GM19438 (cell line): ENCODE measurements around the gene MMP15.

Experiments used
- ATAC-seq: cut with Tn5 transposase; IDR thresholded peaks from one replicate; pipeline ENCODE4 v1.9.1; 2021; ENCODE audit warnings: low read depth; ENCODE audit not compliant: unreplicated experiment

MMP15 gene

DNA sequence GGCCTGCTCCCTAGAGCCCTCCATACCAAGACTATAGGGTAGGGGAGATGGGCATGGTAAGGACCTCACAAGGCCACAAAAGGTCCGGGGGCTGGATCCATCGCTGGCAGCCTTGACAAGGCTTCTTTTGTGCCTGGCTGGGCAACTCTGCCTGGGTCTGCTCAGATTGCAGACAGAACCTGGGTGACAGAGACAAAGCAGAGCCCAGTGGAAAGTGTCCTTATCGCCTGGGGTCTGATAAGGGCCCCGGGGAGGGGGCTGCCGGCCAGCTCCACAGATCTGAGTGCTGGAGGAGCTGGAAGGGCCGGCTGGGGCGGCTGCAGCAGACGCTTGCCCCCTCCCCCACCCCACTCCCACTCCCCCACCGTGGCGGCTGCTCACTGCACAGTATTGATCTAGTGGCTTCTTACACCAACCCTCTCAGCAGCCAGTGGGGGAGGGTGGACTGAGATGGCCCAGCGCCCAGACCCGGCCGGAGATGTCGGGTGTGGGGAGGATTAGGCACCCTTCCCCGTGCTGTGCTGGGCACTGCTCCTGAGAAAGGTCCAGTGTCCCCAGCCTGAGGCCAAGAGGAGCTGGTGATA is 7.2 kb downstream of the MMP15 start:
- no peak for ATAC-seq

DNA sequence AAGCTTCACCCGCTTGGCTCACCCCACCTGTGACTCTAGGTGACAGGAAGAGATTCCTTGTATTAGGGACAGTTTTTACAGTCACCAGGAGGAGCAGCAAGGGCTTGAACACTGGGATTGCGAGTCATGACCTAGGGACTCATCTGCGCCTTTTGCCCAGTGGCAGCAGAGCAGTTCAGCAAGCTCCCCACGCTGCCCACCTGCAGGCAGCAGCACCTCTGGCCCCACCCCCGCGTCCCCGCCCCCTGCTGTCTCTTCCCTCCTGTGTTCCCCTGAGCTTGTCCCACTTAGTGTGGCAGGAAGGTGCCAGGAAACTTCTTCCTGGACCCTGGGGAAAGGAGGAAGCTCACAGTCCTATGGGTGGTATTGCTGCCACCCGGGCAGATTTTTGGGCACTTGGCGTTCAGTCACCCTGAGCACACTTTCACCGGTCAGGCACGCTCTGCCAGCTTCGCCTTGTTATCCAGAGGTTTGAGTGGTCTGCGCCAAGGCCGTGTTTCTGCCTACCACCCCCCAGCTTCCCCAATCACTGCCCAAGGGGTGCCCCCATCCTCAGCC is 8.7 kb downstream of the MMP15 start:
- no peak for ATAC-seq

DNA sequence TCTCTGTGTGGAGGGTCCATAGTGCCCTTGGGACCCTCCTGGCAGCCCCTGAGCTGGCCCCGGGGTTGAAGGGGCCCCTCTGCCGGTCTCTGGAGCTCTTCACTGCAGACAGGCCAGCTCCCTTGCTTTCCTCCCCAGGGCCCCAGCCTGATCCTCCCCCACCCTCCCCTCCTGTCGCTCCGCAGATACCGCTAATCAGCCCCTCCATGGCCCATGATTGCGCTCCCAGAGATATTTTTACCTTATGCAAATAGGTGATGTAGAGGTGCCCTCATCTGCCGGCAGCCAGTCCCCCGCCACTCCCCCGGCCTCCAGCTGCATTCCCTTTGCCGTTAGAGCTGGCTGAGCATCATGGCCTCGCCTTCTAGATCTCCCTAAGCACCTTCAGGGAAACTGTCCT is 9.2 kb downstream of the MMP15 start:
- no peak for ATAC-seq

DNA sequence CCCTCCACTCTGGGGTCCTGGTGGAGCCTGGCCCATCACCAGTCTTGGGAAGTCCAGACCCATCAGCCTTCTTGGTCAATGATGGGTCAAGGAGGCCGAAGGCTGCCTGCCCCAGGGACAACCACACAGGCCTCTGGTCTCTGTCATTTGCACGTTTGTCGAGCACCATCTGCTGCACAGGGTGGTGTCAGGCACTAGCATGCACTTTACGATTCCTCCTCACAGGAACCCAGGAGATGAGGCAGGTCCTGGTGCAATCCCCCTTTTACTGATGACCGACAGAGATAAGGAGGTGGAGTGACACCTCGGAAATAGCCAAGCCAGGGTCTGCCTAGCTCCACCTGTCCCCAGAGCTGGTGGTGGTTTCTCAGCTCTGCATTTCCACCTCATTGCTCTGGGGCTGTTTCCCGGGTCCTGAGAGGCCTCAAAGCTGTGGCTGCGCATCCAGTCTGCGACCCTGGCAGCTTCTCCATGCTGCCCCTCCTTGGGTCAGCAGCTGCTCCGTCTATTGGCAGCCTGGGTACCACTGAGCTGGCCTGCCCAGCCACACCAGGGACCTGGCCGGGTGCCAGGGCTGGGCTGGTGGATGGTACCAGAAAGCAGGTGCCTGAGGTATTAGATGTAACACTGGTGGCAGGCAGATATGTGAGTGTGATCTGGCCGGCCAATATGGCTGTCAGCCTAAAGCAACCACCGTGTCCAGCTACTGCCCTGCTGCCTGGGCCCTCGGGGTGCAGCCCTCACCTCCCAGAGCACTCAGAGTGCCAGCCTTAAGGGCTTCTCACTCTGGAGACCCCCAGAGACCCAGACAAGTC is 10.0 kb downstream of the MMP15 start:
- no peak for ATAC-seq

DNA sequence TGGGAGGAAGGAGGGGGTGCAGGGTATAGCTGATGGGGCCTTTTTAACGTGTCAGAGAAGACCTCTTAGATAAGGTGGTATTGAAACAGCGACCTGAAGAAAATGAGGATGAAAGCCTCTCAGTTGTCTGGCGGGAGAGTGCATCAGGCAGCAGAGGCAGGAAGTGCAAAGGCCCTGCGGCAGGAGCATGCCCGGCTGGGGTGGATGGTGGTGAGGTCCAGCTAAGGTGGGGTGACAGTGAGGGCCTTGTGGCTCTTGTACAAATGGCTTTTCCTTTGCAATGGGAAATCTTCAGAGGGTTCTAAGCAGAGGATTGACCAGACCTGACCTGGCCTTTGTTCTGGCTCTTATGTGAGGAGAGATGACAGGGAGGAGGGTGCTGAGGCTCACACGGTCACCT is 11.4 kb downstream of the MMP15 start:
- ATAC-seq = no peak

DNA sequence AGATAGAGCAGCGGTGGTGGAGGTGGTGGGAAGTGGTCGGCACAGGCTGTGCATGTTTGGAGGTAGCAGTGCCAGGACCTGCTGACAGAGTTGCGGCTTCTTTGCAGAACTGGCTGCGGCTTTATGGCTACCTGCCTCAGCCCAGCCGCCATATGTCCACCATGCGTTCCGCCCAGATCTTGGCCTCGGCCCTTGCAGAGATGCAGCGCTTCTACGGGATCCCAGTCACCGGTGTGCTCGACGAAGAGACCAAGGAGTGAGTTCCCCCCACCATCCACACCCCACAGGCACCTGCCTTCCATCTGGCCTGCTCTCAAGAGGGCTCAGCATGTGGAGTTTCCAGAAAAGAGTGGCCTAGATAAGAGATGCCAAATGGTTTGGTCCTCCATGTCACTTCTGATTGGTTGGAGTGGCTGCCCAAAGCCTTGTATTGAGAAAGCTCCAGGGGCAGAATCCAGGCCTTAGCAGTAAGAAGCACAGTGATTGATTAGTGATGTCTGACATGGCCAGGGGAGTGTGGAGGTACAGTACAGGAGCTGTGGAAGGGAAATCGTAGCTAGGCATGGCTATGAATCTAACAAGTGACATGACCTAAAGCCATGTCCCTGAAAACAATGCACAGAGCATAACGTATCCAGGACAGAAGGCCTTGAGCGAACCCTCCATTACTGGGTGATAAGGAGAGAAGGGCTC is 12.0 kb downstream of the MMP15 start:
- ATAC-seq = no peak

DNA sequence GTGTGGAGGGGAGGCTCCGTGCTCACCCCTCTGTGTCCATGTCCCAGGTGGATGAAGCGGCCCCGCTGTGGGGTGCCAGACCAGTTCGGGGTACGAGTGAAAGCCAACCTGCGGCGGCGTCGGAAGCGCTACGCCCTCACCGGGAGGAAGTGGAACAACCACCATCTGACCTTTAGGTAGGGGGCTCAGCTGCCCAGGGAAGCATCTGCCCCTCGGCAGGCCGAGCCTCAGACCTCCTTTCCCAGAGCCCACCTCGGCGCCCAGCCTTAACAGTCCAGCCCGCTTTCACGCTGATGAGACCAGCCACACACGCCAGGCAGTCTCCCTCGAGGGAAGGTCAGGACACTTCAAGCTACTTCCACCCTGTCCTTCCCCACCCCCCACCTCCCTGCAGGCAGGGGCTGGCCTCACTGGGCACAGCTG is 12.7 kb downstream of the MMP15 start:
- no peak for ATAC-seq

DNA sequence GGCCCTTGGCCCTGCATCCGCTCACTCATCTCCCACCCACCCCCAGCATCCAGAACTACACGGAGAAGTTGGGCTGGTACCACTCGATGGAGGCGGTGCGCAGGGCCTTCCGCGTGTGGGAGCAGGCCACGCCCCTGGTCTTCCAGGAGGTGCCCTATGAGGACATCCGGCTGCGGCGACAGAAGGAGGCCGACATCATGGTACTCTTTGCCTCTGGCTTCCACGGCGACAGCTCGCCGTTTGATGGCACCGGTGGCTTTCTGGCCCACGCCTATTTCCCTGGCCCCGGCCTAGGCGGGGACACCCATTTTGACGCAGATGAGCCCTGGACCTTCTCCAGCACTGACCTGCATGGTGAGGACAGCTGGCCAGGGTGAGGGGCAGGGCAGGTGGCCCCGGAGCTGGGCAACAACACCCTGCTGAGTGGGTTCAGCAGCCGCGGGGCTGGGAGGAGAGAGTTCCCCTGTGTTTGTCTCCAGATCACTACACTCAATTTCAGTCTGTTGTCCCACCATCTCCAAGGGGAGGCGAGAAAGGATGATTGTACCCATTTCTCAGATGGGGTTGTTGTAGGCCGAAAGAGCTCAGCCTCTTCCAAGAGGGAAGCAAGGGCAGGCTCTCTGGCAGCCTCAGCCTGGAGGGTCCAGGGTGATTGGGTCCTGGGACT is 14.4 kb downstream of the MMP15 start:
- ATAC-seq = no peak

DNA sequence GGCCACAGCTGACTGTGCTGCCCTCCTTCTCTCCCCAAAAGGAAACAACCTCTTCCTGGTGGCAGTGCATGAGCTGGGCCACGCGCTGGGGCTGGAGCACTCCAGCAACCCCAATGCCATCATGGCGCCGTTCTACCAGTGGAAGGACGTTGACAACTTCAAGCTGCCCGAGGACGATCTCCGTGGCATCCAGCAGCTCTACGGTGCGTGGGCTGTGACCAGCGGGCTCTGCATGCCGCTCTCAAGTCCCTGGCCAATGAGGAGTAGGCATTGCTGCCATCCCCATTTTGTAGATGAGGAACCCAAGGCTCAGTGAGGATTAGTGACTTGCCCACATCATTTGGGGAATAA is 14.9 kb downstream of the MMP15 start:
- ATAC-seq = no peak

DNA sequence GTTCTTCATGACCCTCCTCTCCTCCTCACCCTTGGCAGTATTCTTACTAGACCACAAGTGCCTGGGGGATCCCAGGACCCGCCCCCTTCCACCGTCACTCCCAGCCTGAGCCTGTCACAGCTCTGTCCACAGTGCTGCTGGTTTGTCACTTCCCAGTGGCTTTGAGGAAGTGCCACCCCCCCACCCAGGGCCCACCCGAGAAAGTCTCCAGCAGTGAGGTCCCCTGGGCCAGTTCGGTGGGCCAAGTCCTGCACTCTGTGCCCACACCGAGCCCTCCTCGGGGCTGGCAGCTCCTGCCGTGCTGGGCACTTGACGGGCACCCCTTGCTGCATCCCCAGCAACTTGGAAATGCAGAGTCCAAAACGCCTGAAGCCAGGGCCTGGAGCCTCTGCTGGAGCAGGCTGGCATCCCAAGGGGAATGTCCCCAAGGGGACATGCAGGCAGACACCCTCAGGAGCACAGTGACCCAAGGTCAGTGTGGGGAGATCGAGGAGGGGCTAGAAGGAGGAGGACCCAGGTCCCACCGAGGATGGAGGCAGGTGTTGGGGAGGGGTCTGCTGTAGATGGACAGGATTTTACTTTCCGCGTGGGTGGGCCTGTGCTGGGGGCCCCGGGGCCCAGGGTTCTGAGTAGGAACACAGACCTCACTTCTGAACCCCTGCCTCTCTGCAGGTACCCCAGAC is 15.5 kb downstream of the MMP15 start:
- ATAC-seq = no peak

DNA sequence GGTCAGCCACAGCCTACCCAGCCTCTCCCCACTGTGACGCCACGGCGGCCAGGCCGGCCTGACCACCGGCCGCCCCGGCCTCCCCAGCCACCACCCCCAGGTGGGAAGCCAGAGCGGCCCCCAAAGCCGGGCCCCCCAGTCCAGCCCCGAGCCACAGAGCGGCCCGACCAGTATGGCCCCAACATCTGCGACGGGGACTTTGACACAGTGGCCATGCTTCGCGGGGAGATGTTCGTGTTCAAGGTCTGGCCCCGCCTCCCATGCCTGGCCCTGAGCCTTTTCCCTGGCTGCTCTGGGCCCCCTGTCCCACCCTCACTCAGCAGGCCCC is 16.0 kb downstream of the MMP15 start:
- no peak for ATAC-seq

DNA sequence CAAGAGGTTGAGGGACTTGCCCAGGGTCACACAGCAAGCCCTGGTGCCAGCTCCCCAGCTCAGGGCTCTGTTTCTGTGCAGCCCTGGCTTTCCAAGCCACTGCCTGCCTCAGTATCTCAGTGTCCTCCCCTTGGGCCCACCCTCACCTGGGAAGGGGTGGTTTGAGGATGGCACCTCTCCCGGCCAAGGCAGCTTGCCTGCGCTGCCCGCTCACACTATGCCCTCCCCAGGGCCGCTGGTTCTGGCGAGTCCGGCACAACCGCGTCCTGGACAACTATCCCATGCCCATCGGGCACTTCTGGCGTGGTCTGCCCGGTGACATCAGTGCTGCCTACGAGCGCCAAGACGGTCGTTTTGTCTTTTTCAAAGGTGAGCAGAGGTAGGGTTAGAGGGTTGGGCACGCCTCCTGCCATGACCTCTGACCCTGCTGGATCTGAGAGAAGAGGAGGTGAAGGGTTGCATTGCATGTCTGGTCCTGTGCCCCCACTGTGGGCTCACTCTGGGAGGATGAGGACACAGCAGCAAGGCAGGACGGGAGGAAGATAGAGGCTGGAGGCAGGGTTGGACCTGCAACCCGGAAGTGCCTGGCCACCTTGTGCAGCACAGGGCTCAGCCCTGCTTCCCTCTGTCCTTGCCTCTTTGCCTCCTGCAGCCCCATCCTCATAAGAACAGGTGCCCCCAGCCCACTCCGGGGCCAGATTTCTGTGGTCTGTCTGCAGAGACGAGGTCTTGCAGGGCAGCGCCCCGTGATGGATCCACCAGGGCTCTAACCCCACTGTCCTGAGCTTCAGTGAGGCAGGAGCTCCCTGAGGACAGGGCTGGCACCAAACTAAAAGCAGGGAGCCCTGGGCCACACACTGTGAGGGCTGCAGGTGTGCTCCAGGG is 16.7 kb downstream of the MMP15 start:
- no peak for ATAC-seq

DNA sequence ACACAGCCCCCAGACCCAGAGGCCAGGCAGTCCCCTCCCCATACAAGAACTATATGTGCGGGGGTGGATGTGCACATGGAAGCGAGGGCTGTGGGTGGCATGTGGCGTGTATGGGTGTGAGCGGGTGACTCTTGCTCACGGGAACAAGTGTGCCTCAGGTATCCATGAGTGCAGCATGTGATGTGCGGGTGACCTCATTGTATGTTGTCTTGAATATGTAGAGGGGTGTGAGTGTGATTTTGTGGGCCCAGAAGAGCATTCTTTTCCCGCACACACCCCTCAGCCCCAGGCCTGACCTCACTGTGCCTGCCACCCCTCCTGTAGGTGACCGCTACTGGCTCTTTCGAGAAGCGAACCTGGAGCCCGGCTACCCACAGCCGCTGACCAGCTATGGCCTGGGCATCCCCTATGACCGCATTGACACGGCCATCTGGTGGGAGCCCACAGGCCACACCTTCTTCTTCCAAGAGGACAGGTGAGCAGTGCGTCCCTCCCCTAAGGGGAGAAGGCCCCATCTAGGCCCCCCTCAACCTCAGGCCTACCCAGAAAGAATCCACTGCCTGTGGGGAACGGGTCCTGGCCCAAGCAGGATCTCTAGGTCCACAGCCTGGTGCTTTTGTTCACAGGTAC is 17.4 kb downstream of the MMP15 start:
- ATAC-seq = no peak

DNA sequence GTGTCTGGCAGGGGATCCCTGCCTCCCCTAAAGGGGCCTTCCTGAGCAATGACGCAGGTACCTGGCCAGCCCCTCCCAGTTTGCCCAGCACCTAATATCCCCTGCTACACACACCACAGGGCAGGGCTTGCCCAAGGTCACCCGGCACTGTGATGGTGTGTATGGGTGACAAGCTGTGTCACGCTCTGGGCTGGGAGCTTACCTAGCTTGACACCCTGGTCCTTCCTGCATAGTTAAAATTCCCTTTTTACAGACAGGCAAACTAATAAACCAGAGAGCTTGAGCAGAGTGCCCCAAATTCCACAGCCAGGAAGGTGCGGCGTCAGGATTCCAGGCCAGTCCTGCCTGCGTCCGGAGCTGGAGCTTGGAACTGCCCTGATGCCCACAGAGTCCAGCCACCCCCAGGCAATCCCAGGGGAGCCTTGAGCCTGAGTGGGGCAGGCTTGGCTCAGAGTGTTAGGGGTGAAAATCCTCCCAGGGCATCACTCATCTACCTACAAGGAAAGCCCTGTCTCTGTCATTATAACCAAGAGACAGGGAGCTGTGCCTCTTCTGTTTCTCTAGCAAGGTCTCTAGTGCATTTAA is 18.1 kb downstream of the MMP15 start:
- no peak for ATAC-seq

DNA sequence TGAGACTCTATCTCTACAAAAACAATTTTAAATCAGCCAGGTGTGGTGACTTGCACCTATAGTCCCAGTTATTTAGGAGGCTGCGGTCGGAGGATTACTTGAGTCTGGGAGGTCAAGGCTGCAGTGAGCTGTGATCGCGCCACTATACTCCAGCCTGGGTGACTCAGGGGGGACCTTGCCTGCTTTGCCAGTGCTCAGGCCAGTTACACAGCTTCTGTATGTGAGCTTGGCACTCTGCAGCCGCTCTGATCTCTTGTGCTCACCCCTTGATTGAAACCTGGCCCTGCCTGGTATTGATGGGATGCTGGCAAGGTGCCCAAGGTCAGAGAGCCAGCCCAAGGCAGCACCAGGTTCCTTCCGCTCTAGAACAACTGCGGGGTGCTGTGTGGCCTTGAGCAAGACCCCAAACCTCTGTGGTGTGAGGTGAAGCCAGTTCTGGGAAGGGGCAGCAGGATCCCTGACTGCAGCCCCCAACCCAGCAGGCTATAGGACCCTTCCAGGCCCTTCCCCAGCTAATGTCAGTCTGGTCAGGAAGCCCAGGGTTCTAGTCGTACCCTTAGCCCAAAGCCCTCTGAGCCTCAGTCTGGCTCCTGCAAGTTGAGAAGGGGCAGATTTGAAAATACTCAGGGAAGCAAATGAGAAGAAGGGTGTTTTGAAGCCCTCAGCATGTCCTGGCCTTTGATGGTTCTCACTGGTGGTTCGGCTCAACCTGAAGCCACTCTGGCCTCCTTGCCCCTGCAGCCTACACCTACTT is 18.9 kb downstream of the MMP15 start:
- ATAC-seq = no peak

DNA sequence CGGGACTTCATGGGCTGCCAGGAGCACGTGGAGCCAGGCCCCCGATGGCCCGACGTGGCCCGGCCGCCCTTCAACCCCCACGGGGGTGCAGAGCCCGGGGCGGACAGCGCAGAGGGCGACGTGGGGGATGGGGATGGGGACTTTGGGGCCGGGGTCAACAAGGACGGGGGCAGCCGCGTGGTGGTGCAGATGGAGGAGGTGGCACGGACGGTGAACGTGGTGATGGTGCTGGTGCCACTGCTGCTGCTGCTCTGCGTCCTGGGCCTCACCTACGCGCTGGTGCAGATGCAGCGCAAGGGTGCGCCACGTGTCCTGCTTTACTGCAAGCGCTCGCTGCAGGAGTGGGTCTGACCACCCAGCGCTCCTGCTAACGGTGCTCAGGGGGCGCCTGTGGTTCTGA is 19.5 kb downstream of the MMP15 start:
- no peak for ATAC-seq

DNA sequence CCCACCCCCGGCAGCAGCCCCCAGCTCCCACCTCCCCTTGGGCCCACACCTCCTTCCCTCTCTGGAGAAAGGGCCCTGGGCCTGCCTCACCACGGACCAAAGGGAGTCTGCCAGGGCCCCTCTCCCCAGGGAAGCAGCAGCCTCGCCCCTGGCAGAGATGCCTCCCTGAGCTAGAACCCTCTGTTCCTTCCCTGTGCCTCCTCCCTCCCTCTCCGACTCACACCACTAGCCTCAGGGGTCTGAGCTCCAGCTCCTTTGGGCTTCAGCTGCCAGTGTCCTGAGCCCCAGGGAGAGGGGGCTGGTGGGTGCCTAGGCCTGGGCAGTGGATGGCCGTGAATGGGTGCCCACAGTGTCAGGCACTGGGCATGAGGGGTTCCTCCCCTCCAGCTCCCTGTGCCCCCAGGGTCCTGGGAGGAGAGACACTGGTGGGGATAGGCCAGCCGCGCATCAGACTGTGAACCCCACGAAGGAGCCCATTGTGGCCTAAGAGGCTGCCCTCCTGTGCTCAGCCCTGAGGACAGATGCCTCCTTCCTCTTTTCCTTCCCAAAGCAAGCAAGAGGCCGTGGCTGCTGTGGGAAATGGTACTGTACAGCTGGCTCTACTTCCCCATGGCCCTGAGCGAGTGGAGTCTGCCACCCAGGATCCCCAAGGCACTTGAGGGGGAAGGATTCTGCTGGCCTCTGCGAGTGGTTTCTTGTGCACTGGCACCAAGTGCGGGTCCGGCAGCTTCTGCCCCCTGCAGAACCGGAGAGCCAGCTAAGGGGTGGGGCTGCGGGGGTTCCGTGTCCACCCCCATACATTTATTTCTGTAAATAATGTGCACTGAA is 20.7 kb downstream of the MMP15 start:
- ATAC-seq = no peak
